Raji (cell line): ENCODE measurements around the gene SLC23A3.

Experiments used
- POLR2A ChIP-seq: IDR thresholded peaks from 2 replicates; pipeline ENCODE4 v1.6.1; 2011; ENCODE audit warnings: low read depth, low read length, control low read depth; ENCODE audit not compliant: insufficient read depth

SLC23A3 gene, protein sequence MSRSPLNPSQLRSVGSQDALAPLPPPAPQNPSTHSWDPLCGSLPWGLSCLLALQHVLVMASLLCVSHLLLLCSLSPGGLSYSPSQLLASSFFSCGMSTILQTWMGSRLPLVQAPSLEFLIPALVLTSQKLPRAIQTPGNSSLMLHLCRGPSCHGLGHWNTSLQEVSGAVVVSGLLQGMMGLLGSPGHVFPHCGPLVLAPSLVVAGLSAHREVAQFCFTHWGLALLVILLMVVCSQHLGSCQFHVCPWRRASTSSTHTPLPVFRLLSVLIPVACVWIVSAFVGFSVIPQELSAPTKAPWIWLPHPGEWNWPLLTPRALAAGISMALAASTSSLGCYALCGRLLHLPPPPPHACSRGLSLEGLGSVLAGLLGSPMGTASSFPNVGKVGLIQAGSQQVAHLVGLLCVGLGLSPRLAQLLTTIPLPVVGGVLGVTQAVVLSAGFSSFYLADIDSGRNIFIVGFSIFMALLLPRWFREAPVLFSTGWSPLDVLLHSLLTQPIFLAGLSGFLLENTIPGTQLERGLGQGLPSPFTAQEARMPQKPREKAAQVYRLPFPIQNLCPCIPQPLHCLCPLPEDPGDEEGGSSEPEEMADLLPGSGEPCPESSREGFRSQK

DNA sequence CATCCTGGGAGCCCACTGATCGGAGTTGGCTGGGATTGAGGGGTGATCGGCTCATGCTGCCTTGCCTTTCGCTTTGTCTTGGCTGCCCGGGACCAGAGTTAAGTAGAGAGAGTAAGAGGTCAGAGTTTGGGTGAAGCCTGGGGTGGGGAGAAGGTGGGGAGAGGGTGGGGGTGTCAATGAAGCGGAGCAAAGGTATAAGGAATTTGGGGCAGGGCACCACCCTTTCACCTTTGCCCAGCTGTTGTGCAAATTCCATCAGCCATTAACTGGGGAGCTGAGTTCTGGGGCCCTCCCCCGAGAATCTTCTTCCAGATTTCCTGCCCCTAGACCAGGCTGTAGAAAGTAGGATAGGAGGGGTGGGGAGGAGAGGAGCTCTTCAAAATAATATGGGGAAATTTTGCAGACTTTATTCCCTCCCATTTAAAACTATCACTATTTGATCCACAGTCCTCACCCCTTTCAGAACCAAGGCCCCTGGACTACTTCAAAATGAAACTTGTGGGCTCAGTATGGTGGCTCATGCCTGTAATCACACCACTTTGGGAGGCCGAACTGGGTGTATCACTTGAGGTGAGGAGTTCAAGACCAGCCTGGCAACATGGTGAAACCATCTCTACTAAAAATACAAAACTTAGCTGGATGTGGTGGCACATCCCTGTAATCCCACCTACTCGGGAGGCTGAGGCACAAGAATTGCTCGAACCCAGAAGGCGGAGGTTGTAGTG, at the start of gene SLC23A3:
TSS of gene SLC23A3 (minus strand) at position 100 of the 725 bp plus-strand sequence. CDS start at position 55, 45 bp downstream.
- no peak for TF ChIP-seq POLR2A

DNA sequence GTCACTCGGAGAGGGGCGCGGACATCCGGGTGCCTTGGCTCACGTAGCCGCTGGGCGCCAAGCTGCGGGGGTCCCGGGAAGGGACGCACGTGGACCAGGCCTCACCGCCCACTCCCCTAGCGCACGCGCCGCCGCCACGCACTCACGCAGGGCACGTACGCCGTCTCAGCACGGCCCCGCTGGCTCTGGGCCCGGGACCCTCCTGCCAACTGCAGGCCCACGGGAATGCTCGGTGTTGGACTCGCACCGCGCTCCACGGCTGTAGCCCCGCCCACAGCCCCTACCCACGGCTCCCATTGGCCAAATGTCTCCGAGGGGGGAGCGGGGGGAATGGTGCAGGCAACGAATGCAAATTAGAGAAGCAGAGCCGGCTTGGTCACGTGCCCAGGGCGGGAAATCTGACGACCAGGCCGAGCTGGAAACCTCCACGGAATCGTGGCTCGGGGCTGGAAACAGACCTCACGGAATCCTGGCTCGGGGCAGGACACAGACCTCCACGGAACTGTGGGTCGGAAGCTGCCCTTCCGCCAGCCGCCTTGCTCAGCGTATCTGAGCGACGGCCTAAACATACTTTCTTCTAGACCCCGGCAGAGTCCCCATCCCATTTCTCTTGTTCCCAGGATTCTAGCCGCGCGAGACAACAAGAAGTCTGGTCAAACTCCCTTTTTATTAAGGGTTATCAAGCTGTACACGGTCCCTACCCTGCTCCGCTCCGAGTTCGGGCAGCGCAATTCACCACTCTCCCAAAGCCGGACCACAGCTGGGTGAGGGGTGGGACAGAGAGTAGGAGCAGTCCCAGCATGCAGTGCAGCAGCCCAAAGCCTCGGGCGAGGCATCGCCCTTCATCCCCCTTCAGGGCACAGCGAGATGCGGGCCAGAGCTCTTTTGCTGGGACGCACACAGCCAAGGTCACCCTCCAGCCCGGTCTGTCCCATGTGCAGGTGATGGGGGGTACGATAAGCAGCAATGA, 49.2 kb upstream of the SLC23A3 start, which contains the start of gene ABCB6:
TSS of gene ABCB6 (minus strand) at position 227 of the 970 bp plus-strand sequence. CDS start 285 bp downstream, outside the sequence.
- no peak for TF ChIP-seq POLR2A

DNA sequence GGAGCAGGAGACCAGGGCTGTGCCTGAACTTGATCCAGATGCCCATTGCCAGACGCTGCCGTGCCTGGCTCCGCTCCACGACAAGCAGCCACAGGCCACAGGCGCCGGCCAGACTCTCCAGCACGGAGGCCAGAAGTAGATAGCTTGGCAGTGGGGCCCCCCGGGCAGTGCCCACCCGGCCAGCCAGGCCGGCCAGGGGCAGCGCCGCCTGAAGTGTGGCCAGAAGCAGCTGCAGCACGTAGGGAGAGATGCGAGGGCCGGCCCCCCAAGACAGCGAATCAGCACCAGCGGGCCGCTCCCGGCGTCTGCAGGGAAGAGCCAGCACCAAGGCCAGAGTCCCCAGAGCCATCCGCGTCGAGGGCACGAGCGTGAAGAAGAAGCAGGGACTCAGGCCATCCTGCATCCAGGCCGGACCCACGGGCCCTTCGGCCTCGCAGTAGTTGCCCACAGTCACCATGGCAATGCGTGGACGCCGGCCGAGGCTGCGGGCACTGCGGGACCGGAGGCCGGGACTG, 48.4 kb upstream of the SLC23A3 start:
- no peak for TF ChIP-seq POLR2A

- no peak for TF ChIP-seq POLR2A
These were observed 46.7 kb upstream of the SLC23A3 start for GRCh38 chr2:219216535-219216915.

GRCh38 chr2:219215871-219216534, 46.2 kb upstream of the SLC23A3 start:
- TF ChIP-seq POLR2A = no peak

DNA sequence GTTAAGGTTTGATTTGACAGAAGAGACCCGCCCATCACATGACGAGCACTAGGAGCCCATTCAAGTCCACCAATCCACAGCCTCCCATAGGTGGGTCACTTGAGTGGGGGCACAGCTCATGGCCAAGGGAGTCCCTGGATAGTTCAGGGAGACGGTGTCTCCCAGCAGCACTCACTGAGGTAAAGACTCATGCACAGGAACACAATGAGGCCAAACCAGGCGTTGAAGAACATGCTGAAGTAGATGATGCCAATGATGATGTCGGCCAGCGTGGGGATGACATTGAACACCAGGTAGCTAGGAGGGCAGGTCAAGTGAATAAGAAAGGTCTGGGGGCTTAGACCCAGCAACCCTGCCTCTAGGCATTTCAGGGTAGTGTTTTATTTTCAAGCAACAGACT, 45.0 kb upstream of the SLC23A3 start:
- no peak for TF ChIP-seq POLR2A

DNA sequence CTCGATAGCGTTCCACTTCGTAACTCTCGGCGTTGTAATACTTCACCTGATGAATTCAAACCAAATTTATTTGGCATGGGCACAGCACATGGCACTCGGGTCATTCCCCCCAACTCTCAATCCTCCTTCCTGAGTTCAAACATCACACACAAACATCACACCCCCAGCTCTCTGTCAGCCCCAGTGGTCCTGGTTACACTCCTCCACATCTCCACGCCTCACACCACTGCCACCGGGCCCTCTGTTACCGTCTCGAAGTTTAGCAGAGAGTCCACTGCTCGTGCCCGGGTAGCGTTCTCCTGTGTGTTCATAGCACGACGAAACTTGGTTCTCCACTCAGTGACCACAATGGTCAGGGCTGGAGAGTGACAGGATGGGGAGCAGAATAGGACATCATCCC, 44.3 kb upstream of the SLC23A3 start:
- TF ChIP-seq POLR2A = no peak

DNA sequence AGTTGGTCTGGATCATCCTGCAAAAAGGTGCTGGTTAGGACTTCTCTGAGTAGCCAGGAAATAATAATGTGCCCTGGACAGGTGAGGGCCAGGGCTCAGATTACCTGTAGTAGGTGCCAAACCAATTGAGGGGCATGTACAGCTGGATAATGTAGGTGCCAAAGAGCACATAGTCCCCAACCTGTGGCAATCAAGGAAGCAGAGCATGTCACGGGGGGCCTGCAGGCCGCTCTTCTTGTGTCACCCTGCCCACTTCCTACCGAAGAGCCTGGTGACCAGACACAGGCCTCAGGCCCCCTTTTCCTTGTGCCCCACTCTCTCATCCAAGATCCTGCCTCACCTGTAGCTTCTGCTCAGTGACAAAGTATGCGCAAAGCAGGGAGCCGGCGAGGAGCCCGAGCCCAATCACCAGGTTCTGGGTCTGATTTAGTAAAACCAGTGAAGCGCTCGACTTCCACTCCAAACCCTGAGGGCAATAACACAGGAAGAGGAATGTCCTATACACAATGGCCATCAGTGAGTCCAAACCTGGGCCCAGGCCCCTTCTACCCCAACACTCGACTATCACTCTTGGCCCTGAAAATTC, 43.8 kb upstream of the SLC23A3 start:
- no peak for TF ChIP-seq POLR2A

- no peak for TF ChIP-seq POLR2A
These were observed 43.2 kb upstream of the SLC23A3 start for GRCh38 chr2:219213026-219213415.

DNA sequence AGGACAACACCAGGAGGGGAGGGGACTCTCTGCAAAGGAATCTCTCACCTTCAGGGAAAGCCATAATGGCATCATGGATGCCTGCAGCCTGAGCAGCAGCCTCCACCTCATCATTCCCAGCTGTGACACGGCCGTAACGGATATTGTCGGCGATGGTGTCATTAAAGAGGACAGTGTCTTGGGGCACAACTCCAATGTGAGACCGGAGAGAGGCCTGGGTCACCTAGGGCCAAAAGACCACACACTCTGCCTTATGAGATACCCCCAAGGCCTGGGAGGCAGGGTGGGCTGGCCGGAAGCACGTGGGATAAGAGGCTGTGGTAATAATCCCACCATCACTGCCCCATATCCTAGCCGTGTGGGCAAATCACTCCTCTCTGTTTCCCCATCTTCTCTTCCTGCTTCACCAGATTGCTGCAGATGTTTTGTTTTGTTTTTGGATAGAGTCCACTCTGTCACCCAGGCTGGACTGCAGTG, 41.1 kb upstream of the SLC23A3 start:
- TF ChIP-seq POLR2A = no peak

- TF ChIP-seq POLR2A = no peak
These were observed 40.5 kb upstream of the SLC23A3 start for GRCh38 chr2:219210196-219210885.

DNA sequence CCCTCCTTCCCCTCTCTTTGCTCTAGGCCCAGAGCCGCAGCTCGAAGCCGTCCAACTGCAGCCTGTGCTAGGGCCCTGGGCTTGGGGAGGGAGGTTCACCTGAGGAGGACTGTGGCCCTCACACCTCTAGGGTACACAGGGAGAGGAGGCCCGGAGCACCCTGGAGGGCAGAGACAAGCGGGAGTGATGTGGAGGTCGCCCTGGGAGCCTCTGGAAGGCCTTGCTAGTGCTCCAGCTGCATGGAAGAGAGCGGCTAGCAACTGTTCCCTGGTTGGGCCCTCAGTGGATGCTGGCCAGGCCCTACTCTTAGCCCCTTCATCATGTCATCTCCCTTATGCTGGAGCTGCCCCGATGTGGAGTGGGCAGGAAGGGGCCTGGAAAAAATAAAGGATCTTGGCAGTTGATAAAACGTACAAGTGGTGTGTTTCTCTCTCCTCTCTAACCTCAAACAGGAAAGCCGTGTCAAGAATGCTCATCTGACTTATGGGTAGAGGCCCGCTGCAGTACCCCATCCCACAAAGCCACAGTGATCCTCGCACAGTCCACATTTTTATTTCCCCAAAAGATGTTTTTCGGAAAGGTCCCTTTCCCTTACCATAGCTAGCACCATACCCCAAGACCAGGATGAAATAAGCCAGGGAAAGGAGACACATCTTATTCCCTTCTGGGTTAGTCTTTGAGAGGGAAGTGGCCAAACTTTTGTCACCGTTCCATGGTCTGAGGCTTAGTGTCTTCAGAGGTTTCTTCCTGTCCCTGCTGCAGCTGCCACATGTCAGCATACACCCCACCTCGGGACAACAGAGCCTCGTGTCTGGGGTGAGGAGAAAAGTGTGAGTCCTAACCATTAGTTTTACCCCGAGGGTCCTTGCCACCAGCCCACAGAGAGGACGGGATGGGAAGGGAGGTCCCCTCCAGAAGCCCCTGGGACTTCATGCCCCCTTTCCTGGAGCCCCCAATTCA, 39.7 kb upstream of the SLC23A3 start:
- no peak for TF ChIP-seq POLR2A
